SW 1271 (cell line): Measurements from ENCODE around the gene MBOAT2.
"Not testable (repeated sequence)": the region's sequence is repeated elsewhere in the genome, so short reads cannot be mapped to it uniquely, and the experiment has no call there.

ENCODE experiments used
- DNase-seq, 2 experiments: peaks; one replicate each; lab custom pipeline; 2025; lab: John Stamatoyannopoulos, UW

MBOAT2 gene

DNA sequence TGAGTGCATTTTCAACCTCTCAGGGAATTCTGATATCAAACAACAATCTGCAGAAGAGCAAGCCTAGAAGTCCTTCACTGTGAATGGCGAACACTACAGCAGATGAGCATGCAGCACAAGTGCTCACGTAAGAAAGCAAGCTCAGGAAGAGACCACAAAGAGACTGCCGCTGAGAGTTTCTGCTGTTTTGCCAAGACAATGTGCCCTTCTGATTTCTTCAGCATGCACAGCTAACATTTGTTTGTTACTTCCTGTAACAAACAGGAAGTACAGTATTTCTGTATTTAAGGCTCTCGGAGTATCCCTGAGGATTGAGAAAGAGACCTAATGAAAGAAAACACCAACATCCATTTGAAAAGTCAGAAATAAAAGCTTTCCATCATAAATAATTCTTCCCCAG lies 45.9 kb downstream of the MBOAT2 start:
- DNase-seq, result no peak

DNA sequence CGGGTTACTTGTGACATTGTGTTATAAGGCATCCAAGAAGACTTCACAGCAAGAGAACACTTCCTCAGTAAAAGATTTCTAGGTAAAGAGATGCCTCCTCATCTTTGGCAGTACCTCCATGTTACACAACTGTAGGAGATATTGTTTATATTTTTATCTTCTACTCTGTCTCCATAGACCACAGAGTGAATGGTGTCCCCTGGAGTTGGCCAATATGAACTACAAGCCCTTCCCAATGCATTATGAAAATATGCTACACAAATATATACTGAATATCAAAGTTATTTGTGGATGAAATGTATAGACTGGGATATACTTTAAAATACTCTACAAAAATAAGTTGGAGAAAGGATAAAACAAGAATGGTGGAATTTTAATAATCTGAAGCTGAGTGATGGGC lies 46.7 kb downstream of the MBOAT2 start:
- no peak for DNase-seq

DNA sequence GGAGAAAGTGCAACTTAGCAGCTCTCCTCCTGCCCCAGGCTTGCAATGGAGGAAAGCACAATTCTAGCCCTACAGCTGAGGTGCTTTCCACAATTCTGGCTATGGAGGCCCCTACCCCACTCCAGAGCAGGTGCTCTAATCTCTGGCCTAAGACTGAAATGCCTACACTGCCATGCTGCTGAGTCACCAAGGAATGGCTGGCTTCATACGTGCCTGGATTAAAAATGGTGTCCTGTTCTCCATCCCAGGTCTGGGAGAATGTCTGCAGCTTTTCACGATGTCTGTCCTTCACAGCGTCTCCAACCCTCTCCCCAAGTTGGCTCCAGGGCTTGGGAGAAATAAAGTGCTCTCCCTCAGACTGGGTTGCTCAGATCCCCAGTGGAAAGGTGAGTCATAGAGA lies 48.5 kb downstream of the MBOAT2 start:
- no peak for DNase-seq

DNA sequence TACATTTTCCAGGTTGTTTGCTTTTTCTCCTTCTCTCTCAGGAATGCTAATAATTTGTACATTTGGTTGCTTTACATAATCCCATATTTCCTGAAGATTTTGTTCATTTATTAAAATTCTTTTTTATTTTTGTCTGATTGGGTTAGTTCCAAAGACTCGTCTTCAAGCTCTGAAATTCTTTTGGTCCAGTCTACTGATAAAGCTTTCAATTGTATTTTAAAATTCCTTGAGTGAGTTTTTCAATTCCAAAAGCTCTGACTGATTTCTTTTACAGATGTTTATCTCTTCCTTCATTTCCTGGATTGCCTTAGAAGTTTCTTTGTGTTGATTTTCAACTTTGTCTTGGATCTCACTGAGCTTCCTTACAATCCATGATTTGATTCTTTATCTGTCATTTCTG lies 50.0 kb downstream of the MBOAT2 start:
- no peak for DNase-seq

DNA sequence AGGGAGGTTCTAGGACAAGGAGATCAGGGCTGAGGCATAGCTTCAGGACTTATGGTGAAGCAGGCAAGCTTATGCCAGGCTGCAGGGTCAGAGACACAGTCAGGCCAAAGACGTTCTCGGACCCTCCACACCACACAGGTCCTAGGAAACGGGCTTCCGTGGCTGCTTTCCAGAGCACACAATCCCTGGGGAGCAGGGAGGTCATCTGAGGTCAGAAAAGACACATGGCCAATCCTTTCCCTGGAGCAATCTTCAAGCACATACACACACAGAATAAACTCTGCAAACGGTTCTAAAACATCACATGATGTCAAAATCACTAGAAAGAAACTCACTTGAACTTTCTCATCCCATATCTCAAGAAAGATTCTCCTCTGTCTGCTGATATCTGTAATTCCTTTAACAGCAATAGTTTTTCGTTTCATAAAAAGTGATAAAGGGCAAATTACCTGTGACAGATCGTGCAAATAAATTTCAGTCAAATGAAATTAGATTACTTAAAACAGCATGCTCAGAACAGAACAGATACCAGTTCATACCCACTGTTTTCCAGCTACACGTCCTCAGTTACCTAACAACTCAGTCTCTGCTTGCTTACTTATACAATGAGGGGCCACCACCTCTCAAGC lies 63.9 kb downstream of the MBOAT2 start:
- DNase-seq, result no peak

DNA sequence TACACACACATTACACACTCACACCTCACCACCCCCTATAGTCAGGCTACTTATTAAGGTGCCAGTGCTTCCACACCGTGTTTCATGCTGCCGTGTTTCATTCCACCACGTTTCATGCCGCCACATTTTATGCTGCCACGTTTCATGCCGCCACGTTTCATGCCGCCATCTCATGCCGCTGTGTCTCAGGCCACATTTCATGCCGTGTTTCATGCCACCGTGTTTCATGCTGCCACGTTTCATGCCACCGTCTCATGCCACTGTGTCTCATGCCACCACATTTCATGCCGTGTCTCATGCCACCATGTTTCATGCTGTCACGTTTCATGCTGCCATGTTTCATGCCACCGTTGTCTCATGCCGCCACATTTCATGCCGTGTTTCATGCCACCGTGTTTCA lies 65.1 kb downstream of the MBOAT2 start:
- DNase-seq, result no peak

DNA sequence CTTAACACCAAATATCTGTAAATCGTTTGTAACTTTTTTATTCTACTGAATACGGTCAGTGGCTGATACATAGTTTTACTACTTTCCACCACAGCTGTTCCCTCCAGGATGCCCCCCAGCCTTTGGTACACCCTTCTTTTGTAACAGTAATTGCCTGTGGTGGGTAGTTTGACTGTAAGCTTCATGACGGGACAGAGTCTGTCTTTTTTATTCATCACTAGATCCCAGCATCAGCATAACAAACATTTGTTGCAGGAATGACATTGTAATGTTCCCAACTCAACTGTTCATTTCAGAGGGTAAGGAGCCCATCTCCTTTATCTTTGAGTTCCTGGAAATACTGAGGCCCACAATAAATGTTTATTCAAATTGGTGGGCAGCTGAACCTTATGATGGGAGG lies 67.5 kb downstream of the MBOAT2 start:
- DNase-seq, result no peak

DNA sequence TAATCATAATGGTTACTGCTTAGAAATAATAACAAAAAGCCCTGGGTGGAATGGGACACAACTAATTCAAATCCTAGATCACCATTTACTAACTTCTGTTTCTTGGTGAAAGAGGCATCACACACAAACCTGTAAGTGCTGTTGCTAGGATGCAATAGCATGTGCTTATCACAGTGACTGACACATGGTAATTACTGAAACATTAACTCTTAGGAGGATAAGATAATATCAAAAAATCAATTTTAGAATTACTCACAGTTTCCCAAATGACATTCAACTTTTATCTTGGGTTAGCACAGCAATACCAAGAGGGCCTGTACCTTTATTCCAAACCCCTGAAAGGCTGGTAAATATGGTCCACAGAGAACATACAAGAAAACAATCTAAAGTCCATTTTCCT lies 69.1 kb downstream of the MBOAT2 start:
- no peak for DNase-seq

DNA sequence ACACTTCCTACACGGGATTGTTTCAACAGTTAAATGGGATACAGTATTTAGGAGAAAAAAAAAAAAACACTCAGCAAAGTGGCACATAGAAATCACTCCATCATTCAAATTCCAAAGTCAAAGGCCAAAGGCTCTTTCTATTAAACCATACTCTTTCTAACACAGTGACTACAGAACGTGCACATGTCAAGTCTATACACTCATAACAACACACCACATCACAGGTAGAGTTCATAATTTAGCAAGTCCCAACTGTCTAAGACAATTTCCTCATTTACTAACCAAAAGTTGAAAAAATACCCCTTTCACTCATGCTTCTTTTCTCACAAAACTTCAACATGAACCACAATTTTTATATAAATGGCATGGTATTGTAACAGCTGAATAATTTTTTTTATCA lies 70.8 kb downstream of the MBOAT2 start:
- DNase-seq, result no peak

DNA sequence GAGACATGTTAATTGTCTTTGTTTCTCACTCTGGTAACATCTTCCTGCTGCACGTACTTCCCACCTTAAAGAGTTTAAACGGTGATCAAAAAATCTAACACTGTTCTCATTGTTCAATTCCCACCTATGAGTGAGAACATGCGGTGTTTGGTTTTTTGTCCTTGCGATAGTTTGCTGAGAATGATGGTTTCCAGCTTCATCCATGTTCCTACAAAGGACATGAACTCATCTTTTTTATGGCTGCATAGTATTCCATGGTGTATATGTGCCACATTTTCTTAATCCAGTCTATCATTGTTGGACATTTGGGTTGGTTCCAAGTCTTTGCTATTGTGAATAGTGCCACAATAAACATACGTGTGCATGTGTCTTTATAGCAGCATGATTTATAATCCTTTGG lies 73.3 kb downstream of the MBOAT2 start:
- not testable (repeated sequence) for DNase-seq

DNA sequence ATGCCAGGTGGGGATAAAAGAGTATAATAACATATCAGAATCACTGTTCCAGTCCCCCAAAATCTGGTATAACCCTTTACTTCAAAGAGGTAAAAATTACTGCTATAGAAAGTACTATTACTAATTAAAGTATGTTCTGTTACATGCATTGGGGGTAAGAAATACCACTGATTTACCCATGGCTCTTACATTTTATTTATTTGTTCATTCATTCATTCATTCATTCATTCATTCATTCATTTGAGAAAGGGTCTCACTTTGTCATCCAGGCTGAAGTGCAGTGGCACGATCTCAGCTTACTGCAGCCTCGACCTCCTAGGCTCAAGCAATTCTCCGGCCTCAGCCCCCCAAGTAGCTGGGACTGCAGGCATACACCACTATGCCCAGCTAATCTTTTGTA lies 74.4 kb downstream of the MBOAT2 start:
- no peak for DNase-seq

DNA sequence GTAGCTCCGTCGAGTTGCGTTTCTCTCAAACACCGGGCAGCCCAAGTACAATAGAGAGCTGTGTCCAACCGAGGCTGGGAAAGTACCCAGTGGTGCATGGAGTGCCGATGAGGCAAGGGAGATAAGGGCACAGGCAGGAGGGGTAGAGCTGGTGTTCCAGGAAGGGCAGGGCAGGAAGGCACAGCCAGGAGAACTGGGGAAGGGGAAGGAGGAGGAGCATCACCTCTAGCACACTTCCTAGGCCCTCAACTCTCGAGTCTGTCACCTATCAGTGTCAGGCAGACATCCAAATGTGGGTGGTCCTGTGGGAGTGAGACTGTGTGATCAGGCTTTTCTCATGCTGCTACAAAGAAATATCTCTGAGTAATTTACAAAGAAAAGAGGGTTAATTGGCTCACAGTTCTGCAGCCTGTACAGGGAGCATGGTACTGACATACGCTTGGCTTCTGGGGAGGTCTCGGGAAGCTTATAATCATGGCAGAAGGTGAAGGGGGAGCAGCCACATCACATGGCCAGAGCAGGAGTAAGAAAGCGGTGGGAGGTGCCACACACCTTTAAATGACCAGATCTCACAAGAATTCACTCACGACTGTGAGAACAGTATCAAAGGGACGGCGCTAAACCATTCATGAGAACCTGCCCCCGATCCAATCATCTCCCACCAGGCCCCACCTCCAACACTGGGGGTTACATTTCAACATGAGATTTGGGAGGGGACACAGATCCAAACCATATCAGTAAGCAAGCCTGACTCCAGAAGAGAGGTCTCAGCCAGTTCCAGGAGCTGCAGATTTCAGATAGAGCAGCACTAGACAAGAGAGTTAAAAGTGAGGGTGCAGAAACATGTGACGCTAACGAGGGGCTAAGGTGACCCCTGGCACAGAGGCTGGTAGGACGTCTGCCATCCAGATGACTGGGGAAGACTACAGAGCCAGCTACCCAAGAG lies 75.7 kb downstream of the MBOAT2 start:
- DNase-seq, result no peak

DNA sequence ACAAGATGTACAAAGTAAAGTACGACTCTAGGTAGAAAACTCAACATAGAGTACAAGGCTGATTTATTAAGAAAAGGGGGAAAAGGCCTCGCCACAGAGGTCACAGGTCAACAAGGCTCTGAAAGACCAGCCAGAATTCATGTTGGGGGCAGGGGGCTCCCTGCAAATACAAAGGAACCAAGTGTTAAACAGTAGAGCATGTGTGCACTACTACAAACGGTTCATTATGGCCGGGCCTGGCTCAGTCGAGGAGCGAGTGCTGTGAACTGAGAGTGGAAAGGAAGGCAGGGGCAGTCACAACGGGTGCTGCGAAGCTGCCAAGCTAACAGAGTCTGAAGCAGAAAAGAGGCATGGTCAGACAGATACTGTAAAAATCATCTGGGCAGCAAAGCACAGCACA lies 77.1 kb downstream of the MBOAT2 start:
- DNase-seq, result no peak

DNA sequence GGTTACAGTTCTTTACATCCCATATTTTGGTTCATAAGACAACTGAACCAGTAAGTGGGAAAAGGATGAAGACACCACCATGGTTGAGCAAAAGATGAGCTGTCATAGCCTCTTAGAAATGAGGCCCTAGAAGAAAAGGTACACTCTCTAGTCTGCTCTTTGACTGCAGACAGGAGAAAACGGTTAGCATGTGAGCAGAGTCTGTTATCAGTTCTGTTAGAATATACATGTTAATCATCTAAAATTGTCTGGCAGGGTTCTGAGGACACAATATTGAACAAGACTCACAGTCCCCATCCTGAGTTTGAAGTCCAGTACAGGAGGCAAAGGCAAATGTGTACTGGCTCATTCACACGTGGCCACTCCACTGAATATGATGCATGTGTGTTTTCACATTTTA lies 78.1 kb downstream of the MBOAT2 start:
- no peak for DNase-seq

DNA sequence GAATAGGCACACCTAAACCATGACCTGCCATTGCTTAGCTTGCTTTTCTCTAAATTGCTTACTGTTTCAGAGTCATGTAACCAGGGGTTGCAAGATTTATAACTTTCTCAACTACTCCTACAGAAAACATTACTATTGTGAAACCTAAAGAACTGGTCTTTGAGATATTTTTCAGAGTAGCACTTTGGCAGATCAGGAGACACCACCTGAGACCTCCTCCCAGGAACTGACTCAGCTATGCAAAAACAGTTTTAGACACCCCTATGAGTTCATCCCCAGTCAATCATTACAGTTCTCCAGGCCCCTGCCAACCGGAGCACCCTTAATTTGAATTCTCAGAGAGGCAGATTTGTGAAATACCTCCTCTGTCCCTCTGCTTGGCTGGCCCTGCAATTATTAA lies 80.3 kb downstream of the MBOAT2 start:
- no peak for DNase-seq

DNA sequence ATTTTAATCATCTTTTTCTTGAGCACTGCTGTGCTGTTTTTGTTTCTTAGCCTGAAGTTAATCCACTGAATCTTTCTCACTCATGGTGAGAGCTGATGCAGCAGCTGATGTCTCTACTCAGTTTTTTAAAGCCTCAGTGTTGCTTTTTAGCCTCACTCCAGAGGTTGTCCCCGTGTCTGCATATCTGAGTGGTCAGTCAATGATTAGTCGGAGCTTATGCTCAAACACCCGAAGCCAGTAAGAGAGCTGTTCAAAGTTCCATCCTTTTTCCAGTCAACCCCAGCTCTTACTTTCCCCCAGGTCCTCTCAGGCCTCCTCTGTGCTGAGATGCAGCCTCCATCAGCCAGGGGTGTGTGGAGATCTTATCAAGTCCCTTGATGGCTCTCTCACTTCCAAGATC lies 81.1 kb downstream of the MBOAT2 start:
- DNase-seq, result no peak

DNA sequence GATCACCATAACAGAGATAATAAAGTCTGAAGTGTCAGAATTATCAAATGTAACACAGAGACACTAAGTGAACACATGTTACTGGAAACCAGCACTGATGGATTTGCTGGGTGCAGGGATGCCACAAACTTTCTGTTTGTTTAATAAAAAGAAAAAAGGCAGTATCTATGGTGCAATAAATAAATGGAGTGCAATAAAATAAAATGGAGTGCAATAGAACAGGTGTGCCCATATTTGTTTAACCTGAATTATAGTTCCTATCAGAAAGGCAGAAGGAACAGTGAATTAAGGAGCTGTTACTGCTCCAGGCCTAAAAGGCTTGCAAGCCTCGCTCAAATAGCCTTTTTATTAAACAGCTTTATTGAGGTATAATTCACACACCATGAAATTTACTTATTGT lies 85.1 kb downstream of the MBOAT2 start:
- DNase-seq, result no peak

DNA sequence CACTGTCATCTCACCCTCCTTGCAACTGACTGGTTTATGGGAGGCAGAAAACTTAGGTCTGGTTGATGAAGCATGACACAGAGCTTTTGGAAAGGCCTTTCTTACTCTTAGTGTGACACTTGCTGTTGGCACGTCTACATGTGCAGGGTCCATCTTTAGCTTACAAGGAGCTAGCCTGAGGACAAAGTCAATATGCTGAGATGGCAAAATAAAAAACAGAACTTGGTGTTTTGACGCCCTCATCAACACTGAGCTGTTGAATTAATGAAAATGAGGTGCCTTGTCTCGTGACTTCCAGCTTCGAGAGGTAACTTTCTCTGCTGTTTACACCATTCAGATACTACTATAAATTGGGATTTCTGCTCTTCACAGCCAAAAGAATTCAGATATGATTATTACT lies 87.5 kb downstream of the MBOAT2 start:
- no peak for DNase-seq

DNA sequence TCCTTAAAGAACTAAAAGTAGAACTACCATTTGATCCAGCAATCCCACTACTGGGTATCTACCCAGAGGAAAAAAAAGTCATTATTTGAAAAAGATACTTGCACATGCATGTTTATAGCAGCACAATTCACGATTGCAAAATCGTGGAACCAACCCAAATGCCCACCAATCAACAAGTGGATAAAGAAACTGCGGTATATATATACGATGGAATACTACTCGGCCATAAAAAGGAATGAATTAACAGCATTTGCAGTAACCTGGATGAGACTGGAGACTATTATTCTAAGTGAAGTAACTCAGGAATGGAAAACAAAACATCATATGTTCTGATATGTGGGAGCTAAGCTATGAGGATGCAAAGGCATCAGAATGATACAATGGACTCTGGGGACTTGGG lies 89.7 kb downstream of the MBOAT2 start:
- not testable (repeated sequence) for DNase-seq

DNA sequence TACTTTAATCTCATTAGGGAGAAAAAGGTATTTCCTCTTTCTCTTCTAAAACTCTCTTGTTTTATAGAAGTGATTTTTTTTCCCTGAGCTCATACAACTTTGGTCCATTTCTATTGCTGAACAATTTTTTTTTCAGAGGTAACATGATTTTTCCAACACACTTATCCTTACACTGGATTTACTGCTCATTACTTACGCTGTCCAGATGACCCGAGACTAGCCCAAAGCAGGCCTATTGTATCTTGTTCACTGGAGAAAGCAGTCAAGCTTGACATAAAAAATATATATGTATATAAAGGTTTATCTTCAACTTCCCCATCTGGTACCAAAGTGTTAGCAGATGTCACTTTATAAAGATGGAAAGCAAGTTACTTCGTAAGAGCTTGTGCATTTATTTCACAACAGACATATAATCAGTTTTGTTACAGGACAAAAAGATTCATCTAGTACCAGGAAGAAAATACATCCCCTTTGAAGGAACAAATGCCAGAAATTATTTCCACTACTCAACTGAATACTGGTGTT lies 95.7 kb downstream of the MBOAT2 start:
- DNase-seq, result no peak

DNA sequence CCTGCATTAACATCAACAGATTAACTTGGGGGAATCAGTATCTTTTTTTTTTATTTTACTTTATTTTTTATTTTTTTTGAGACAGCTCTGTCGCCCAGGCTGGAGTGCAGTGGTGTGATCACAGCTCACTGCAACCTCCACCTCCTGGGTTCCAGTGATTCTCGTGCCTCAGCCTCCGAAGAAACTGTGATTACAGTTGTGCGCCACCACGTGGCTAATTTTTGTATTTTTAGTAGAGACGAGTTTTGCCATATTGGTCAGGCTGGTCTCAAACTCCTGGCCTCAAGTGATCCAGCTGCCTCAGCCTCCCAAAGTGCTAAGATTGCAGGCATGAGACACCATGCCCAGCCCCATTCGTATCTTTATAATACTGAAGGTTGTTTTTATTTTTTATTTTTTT lies 99.6 kb downstream of the MBOAT2 start:
- DNase-seq, result not testable (repeated sequence)

DNA sequence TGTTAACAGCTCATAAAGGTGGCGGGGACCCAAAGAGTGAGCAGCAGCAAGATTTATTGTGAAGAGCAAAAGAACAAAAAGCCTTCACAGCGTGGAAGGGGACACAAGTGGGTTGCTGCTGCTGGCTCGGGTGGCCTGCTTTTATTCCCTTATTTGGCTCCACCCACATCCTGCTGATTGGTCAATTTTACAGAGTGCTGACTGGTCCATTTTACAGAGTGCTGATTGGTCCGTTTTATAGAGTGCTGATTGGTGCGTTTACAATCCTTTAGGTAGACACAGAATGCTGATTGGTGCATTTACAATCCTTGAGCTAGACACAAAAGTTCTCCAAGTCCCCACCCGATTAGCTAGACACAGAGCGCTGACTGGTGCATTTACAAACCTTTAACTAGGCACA lies 100.7 kb downstream of the MBOAT2 start:
- not testable (repeated sequence) for DNase-seq

DNA sequence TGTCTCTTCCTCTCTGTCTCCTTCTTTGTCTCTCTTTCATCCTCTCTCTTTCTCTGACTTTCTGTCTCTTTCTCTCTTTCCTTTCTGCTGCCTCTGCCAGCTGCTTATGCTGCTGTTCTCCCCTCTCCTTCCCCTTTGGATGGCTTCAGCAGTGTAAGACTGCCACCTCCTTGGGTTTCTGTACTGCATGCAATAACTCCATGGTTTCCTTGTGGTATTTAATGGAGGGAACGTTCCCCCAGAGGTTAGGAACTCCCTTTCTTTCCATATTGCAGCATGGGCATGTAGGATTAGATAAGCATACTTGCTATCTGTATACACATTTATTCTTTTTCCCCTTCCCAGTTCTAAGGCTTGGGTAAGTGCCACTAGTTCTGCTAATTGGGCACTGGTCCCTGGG lies 106.3 kb downstream of the MBOAT2 start:
- not testable (repeated sequence) for DNase-seq
